CD4-positive, alpha-beta T cell treated with Interleukin-4 for 4 hours (primary cell): ENCODE results near the gene XPNPEP3.
A peak's percentile ranks its signal among the peaks of the same experiment; 100 is the strongest.
"Not testable (repeated sequence)": the region's sequence is repeated elsewhere in the genome, so short reads cannot be mapped to it uniquely, and the experiment has no call there.

Experiments
- DNase-seq: peaks from one replicate; pipeline ENCODE4 v3.0.0-alpha.2; 2020

The XPNPEP3 gene

DNA sequence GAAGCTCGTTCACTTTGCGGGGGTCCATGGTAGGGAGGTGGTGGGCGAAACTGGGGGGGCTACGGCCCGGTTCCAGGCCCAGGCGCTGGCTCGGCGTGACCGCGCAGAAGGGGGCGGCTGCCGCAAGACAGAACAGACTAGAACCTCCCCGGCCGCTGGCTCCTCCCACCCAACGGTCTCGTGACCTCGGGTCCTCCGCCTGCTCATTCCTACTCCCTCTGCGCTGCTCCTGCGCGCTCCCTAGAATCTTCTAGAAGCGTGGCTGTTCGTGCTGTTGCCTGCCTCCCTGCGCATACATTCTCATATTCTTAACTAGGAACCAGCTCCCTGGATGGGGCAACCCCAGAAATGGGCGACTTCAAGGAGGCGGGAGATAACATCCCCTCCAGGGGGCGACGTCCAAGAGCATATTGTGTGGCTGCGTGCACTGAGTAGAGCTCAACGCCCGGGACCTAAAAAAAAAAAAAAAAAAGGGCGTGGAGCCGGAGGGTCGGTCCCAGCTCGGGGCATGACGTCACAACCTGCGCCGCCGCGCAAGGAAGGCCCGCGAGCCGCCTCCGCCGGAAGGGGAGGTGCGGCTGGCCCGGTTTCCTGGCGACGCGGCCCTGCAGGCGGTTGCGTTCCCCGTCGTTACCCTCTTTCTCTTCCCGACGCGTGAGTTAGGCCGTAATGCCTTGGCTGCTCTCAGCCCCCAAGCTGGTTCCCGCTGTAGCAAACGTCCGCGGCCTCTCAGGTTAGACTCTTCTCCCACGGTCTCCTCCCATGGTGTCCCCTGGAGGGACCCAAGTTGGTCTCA, at the start of gene XPNPEP3, which contains the start of gene ST13:
Gene XPNPEP3, plus strand, starts transcription at position 636 of the 796 bp plus-strand sequence. Its CDS starts 34 bp downstream, at position 670.
Gene ST13, minus strand, starts transcription at position 127 of the 796 bp plus-strand sequence. Its CDS starts 99 bp downstream, at position 28.
- DNase-seq = peak; percentile 96

DNA sequence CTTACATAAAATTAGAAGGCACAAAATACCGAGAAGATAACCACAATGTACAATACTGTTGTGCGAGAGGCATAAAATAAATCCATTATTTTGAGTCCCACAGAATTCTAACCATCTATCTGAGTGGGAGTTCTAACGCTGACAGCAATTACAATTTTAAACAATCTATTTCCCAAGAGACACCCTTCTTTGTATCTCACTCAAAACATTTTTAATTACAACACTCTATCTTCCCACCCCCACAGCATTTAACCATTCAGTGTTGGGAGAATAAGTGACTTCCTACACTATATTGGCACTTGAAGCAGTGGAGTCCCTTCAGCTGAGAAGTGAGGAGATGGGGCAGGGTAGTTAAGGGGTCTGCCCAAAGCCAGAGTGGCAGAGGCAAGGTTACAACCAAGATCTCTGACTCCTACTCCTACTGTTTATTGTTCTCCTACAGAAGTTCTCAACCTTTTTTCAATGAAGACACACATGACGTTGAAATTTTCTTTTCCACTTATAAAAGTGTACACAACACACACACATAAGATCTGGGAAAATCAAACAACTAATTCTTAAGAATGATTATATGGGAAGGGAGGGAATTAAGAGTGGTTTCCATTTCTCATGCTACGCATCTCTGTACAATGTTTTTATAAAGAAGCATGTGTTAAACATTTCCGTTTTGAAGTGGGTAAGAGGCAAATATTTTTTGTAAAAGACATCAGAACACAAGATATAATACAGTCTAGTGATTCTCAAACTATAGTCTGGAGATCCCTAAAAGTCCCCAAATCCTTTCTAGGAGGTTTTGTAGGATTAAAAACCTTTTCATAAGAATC, 48.7 kb upstream of the XPNPEP3 start:
- no peak for DNase-seq

DNA sequence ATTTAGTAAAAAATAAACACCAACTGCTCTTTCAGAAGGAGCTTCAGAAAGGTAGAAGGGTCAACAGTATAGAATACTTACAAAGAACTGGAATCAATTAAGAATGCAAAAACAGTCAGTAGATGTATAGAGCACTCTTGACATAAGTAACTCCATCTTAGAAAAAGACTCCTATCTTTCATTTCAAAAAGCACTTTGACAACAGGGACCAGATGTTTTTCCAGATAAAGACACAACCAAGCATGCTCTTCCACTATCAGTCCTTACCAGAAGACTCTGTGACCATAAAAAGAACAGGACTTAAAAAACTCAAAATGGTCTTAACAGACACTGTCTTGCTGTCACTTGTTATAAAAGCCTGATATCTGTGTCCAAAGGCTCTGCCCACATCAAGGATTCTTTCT, 43.0 kb upstream of the XPNPEP3 start:
- DNase-seq = no peak

DNA sequence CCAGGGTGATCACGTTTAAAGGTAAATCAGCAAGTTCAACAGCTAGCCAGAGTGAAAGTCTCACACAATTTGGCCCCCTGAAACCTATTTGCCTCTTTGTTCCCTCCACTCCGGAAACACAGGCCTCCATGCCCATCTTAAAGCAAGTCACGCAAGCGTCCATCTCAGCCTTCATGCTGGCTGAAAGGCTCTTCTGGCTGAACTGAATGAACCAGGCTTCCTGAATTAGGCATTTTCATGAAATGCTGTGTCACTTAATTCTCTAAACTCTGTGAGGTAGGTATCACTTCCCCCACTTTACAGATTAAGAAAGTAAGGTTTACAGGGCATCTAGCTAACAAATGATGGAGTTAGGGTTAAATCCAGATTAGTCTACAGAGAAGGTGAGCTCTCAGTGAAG, 39.2 kb upstream of the XPNPEP3 start:
- no peak for DNase-seq

DNA sequence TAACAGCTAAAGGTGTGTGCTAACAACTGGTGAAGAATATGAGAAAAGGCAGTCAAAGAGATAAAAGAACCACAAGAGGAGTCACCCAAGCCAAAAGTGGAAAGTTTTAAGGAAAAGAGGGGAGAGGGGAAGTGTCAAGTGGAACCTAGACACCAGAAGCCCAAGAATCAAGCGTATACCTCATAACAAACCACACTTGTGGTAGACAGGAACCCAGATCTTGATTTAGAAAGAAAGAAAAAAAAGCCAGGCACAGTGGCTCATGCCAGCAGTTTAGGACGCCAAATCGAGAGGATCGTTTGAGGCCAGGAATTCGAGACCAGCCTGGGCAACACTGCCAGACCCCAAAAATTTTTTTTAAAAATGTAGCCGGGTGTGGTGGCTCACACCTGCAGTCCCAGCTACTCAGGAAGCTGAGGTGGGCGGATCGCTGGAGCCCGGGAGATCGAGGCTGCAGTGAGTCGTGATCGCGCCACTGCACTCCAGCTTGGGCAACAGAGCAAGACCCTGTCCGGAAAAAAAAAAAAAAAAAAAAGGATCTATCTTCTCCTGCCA, 38.7 kb upstream of the XPNPEP3 start:
- peak; percentile 9 for DNase-seq

DNA sequence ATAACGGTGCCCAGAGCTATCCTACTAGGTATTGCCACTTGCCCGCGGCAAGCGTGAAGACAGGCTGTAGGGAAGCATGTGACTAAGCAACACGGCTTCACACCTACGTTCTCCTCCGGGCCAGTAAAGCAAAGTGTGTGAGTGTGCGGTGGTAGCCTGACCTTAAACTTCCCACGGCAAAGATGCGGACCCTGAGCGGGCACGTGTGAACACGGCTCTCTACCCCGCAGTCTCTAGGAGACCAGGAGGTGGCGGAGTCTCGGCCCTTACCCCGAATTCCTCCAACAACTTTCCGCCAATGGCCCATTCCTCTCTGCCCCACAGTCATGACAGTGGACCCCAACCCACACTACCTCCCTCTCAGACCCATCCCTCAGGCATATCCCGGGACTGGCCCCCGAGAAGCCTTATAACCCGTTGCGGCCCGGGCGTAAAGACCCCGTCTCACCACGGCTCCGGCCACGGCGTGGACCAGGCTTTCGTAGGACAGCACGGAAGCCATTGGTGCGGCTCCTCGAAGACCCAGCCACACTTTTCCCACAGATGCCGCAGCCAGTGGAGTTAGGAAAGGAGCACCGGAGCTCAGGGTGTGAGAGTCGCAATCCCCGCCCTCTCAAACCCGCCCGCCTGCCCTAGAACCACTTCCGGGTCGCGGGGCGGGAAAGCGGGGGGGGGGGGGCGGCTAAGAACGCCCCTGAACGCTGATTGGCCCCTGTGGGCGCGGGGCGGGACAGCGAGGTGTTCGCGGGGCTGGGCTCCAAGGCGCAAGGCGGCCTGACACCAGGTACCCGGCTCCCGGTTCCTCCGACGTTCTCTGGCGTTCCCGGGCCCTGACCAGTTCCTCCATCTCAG, 38.0 kb upstream of the XPNPEP3 start, which contains the start of gene SLC25A17:
Gene SLC25A17, minus strand, starts transcription at position 600 of the 852 bp plus-strand sequence. Its CDS starts 98 bp downstream, at position 502.
- peak; percentile 83 for DNase-seq

DNA sequence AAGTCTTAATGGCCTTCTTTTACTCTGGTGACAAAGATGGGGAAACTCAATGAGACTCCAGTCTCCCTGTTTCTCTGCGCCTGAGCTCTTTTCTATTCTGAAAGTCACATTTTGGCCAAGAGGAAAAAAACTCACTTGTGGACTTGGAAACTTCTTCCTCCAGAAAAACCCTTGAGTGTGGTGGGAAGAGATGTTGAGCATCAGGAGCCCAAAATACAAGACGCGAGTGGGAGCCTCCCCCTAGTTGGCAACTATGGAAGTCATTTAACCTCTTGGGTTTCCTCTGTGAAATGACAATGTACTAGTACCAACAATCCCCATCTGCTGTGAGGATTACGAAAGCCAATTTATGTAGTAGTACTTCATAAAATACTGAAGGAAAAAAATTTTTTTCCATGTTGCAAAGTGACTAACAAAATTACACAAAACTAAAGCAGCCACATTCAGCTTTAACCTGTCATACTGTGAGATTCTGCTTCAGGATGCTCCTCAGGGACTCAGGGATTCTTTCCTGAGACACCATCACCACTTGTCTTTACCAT, 37.3 kb upstream of the XPNPEP3 start:
- no peak for DNase-seq

DNA sequence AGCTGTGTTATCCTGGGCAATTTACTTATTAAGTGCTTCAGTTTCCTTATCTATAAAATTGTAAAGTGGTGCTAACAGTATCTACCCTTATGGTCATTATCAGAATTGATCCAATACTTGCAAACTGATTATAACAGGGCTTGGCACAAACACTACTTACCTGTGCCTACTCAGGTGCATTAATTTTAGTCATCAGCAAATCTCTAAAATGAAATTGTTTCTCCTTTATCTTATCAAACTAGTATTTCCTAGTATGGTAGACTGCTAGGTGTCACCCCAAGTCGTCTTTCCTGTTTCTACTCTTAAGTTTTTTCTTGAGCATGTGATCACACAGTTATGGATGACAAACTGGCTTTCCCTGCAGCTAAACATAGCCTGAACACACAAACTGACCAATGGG, 33.5 kb upstream of the XPNPEP3 start:
- DNase-seq = no peak

DNA sequence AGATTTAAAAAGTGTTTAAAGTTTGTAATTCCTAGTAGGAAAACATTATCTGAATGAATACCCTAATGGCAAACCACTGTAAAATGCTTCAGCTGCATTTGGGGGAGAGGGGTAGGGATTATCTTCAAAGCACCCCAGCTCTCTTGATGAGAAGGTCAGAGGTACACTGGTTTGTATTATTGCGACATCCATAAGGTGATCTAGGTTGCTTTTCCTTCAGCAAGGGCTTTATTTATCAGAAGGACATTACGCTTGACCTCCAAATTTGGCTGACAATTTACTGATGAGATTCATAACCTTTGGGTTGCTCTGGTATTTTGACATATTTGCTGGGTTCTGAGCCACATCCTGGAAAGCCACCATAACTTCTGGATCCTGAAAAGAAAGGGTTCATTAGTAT, 30.7 kb upstream of the XPNPEP3 start:
- not testable (repeated sequence) for DNase-seq

DNA sequence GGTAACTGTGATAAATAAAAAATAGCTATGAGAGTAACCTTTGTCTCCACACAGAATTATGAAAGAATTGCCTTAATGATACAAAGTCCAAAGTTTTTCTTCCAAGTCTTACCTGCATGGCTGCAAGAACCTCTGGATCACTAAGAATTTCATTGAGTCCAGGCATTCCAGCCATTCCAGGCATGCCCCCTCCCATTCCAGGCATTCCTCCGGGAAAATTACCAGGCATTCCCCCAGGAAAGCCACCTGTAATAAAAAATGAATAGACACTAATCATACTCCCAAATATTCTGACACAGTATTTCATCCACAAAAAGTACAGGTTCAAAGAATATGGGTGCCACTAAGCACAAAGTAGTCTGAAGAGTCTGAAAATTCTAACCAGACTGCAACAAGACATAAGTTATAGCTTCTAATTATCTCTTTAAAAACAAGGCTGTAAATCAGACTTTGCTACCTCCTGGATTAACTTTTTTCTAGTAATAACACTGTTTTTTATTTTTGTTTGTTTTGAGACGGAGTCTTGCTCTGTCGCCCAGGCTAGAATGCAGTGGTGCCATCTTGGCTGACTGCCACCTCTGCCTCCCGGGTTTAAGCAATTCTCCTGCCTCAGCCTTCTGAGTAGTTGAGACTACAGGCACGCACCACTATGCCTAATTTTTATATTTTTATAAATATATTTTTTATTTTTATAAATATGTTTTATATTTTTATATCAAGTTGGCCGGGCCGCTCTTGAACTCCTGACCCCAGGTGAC, 29.8 kb upstream of the XPNPEP3 start:
- no peak for DNase-seq

DNA sequence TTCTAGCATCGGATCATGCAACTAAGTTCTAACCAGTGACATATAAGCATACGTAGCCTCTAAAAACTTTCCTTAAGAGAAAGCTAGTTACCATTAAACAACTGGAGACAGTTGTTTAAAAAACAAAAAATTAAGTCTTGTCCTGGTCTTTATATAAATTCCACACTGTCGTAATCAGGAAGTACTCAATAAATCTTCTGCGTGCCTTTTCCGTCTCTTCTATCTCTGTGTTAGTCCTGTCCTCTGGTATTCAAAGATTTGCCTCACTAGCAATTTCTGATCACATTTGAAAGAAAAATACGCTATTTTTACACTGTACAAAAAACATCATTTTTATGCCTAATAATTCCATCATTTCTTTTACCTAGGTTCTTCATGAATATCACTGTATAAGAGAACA, 27.8 kb upstream of the XPNPEP3 start:
- DNase-seq = no peak

DNA sequence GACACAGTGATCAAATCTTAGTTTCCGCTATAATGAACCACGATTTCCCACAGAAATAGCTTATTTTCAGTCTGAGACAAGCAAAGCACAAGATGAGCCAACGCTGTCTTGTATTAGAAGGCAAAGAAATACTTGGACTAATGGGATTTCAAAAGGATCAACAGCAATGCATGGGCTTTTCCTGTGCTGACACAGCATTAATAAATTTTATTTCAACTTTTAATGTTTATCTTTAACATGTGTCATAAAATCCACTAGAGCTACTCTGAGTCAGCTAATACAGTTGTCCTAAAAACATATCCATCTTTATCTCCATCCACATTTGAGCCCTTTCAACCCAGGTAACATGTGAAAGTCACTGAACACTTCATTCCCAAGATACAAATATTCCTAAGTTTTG, 22.3 kb upstream of the XPNPEP3 start:
- DNase-seq = no peak

DNA sequence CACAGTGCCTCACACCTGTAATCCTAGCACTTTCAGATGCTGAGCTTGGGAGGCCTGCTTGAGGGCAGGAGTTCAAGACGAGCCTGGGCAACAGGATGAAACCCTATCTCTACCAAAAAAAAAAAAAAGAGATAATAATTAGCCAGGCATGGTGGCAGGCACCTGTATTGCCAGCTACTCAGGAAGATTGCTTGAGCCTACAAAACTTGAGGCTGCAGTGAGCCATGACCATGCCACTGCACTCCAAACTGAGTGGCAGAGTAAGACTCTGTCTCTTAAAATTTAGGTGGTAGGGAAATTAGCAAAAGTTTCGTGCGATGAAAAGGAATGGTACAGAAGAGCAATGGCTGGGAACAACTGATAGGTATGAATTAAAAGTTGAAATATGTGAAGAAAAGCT, 18.5 kb upstream of the XPNPEP3 start:
- DNase-seq = no peak

DNA sequence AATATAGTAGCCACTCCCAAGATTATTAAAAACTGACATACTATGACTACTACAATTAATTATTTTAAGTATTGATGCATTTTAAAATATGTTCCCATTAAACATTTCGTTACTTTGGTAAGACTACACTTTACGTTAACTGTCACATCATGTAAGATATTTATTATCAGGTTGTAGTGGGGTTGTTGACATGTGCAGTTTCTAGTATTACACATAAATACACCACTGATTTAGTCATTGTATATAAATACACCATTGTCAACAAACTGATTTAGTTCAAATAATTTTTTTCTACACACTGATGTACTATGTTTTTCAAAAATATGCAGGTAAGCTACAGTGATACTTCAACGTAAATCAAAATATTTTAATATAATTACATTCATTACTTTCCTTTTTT, 12.0 kb upstream of the XPNPEP3 start:
- DNase-seq = no peak

DNA sequence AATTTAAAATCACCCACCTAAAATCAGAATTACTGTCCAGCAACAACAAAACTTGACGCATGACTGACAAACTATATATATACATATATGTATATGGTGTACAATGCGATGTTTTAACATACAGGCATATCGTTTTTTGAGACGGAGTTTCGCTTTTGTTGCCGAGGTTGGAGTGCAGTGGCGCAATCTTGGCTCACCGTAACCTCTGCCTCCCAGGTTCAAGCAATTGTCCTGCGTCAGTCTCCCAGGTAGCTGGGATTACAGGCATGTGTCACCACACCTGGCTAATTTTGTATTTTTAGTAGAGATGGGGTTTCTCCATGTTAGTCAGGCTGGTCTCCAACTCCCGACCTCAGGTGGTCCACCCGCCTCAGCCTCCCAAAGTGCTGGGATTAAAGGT, 11.1 kb upstream of the XPNPEP3 start:
- DNase-seq = not testable (repeated sequence)

DNA sequence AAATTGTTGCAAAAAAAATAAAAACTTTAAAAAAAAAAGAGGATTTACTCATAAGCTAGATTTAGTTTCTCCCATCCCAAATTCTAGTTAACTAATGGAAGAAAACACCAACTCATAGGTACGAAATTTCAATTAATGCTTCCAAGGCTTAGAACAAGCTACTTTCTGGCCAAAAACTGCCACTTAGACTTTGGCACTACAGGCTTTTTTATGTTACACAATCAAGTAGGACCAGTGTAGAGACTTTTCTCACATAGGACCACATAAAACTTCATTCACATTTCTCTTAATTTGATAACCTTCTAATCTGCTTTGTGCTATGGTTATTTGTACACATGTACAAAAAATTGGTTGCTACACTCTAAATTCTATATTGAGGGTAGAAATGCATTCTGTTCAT, 3.6 kb upstream of the XPNPEP3 start:
- DNase-seq = no peak

DNA sequence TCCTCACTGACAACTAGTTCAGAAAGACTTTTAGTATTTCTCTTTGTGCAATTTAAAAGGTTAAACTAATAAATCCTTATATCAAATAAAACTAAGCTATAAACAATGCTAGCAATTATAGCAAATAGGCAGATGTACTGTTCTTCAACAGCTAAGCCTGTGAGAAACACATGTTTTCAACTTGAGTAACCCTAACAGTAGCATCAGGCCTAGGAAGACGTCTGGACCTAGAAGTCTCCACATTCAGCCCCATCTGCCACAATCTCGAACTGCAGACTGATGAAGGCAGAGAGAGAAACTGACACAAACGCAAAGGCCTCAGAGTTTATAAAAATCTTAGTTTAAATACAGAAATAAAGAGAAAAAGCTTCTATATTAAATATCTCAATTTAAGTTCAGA, 3.0 kb upstream of the XPNPEP3 start:
- DNase-seq = no peak

DNA sequence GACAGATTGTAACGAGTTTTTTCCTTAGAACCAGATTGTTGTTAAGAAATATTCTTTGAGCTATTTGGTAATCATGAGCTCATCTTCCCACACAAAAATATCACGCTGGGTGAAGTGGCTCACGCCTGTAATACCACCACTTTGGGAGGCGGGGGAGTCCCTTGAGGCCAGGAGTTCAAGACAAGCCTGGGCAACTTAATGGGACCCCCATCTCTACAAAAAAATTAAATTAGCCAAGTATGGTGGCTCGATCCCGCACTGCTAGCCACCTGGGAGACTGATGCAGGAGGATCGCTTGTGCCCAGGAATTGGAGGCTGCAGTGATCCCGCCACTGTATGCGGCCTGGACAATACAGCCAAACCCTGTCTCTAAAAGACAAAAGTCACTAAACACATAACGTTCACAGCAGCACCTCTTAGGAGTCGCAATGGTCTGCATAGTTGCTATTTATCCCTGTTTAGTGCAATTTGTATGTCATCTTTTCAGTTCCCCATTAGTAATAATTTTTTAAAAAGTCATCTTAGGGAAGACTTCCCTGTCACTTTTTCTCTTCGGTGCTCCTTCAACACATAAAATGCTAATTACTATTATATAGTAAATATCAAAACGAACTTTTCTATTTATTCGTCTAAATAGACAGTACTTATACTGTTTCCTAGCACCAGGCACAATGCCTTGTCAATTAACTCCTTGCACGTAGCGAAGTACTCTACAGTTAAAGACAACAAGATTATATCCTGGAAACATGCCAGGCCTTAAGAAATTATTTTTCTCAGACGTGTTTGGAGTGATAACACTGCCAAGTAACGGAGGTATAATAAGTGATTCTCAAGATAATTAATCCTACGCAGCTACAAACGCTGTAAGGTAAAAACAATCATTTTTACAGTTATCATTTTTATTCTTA, 1.6 kb upstream of the XPNPEP3 start:
- DNase-seq = no peak

DNA sequence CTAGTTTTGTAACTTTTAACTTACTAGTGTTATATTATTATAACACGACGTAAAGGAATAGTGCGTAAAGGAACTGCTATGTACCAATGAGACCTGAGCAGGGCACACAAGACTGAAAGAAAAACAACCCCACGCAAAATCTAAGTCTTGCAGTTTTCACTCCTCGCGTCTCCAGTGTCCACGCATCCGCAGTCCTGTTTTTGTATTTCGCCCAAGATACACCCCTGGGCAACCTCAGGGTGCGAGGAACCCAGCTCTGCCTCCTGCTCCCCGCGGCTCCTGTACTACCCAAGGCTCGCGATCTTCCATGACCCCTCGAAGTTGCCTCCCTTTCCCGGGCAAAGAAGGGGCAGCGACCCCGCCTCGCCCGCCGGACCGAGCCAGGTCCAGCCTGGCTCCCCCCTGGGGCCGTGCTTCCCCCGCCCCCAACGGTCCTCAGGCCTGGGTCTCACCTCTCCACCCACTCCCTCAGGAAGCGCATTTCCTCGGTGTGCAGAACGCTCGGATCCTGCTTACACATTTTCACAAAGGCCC, 902 bp upstream of the XPNPEP3 start:
- DNase-seq = peak; percentile 7

DNA sequence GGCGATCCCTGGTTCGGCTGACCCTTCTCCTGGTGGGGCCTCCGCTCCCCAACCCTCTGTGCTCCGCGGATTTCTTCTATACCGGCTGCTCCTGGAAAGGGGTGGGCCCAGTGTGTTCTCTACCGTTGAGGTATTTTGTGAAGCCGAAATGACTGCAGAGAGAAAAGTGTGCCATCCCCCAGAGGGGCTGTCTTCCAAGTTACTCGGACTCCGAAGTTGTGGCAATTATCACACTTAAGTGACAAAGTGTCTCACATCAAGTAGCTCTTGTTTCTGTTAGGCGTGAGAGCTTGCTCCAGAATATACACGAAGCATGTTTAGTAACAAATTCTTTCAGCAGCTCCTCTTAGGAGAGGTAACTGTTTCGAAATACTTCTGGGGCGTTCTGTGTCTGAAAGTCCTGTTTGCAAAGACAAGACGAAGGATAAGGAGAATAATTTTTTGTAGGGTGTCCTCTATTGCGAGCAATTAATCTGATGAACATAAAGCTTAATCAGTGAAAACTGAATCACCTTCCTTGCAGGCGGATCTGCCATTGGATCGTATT, 434 bp downstream of the XPNPEP3 start:
- no peak for DNase-seq
